Measurements from ENCODE around the gene MOBP.

The MOBP gene

GRCh38 chr3:39501968-39502837 lies 34.7 kb downstream of the MOBP start:
- FAIRE-seq (no peak), DNase-seq (ENCODE audit: insufficient read length) (no peak)
- TF ChIP-seq POLR2AphosphoS5 (IDR thresholded peaks at IDR 0.05; ENCODE audit: low read depth, low read length) (no peak), POLR2A (IDR thresholded peaks at IDR 0.05; ENCODE audit: low read depth, low read length) (no peak), TAF1 (IDR thresholded peaks at IDR 0.05; ENCODE audit: borderline replicate concordance, low read depth, low read length) (no peak)

DNA sequence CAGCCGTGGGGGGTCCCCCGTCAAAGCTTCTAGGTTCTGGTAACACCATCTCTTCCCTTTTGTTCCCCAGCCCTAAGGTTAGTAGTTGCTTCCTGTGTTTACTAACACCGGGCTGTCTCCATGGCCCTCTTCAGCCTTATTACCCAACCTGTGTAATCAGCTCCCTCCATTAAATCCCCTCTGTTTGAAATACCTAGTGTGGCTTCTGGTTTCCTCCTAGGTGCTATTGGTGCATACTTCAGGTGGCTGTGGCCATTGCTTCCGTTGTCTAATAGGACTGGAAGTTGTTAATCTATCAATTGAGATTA lies 35.3 kb downstream of the MOBP start:
- DNase-seq (ENCODE audit: insufficient read length) = no peak
- TF ChIP-seq TAF1 (IDR thresholded peaks at IDR 0.05; ENCODE audit: borderline replicate concordance, low read depth, low read length) (no peak), POLR2A (IDR thresholded peaks at IDR 0.05; ENCODE audit: low read depth, low read length) (no peak), POLR2AphosphoS5 (IDR thresholded peaks at IDR 0.05; ENCODE audit: low read depth, low read length) (no peak)
- FAIRE-seq = no peak

GRCh38 chr3:39505866-39506742 lies 38.6 kb downstream of the MOBP start:
- no peak for TF ChIP-seq POLR2A (IDR thresholded peaks at IDR 0.05; ENCODE audit: low read depth, low read length)
- no peak for TF ChIP-seq POLR2AphosphoS5 (IDR thresholded peaks at IDR 0.05; ENCODE audit: low read depth, low read length)
- no peak for TF ChIP-seq TAF1 (IDR thresholded peaks at IDR 0.05; ENCODE audit: borderline replicate concordance, low read depth, low read length)
- DNase-seq (ENCODE audit: insufficient read length) (no peak), FAIRE-seq (no peak)

DNA sequence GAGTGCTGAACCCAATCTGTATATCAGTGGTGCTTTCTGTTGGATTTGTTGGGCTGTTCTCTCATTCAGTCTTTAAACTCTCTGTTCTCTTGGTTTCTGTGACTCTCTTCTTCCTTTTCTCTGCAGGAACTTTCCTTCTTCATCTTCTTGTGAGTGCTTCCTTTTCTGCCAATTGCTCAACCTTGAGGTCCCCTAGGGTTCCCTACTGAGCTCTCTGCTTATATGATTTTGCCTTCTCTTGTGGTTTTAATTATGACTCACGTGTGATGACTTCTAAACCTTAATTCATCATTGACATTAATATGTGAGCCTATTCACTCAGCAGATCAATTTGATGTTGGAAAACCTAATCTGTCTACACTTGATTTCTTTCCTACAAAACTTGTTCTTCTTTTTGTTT lies 39.4 kb downstream of the MOBP start:
- FAIRE-seq (no peak), DNase-seq (ENCODE audit: insufficient read length) (no peak)
- no peak for TF ChIP-seq TAF1 (IDR thresholded peaks at IDR 0.05; ENCODE audit: borderline replicate concordance, low read depth, low read length)
- no peak for TF ChIP-seq POLR2A (IDR thresholded peaks at IDR 0.05; ENCODE audit: low read depth, low read length)
- no peak for TF ChIP-seq POLR2AphosphoS5 (IDR thresholded peaks at IDR 0.05; ENCODE audit: low read depth, low read length)

GRCh38 chr3:39513791-39514369 lies 46.4 kb downstream of the MOBP start:
- no peak for DNase-seq (ENCODE audit: insufficient read length)
- FAIRE-seq = no peak
- no peak for TF ChIP-seq POLR2A (IDR thresholded peaks at IDR 0.05; ENCODE audit: low read depth, low read length)
- no peak for TF ChIP-seq POLR2AphosphoS5 (IDR thresholded peaks at IDR 0.05; ENCODE audit: low read depth, low read length)
- TF ChIP-seq TAF1 (IDR thresholded peaks at IDR 0.05; ENCODE audit: borderline replicate concordance, low read depth, low read length) = no peak

- no peak for TF ChIP-seq POLR2AphosphoS5 (IDR thresholded peaks at IDR 0.05; ENCODE audit: low read depth, low read length)
- no peak for FAIRE-seq
- no peak for DNase-seq (ENCODE audit: insufficient read length)
These were observed 48.4 kb downstream of the MOBP start for GRCh38 chr3:39515681-39516441.

GRCh38 chr3:39519103-39519502 lies 51.6 kb downstream of the MOBP start:
- no peak for FAIRE-seq
- TF ChIP-seq POLR2AphosphoS5 (IDR thresholded peaks at IDR 0.05; ENCODE audit: low read depth, low read length) = no peak
- no peak for TF ChIP-seq TAF1 (IDR thresholded peaks at IDR 0.05; ENCODE audit: borderline replicate concordance, low read depth, low read length)
- TF ChIP-seq POLR2A (IDR thresholded peaks at IDR 0.05; ENCODE audit: low read depth, low read length) = no peak
- no peak for DNase-seq (ENCODE audit: insufficient read length)

DNA sequence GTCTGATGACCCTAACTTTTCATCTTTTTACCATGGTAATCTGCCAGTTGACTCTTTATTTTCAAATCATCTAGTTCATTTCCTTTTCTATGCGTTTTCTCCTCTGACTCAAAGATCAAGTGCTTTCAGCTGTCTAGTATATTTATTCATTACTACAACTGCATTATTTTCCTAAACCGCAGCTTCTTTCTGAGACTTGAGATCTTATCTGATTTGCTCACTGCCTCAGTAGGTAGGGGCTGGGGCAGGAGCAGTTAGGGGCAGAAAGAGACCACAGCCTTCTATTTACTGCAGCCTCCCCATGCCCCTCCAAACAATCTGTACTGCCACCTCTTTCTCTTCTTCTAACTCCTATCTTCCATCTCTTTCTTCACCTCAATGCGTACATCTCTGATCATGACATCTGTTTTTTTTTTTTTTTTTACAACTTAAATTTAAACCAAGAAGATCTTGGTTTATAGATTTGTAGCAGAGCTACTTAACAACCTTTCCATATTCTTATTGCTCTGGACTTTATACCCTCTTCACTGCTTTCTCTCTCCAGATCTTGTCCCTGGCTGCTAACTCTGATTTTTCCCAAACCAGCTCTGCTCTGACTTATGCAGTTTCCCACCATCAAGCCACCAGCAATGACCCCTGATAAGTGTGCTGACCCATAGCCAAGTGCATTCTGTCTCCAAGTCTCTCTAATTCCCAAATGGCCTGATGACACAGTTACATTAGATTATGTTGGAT lies 52.2 kb downstream of the MOBP start:
- no peak for DNase-seq (ENCODE audit: insufficient read length)
- TF ChIP-seq TAF1 (IDR thresholded peaks at IDR 0.05; ENCODE audit: borderline replicate concordance, low read depth, low read length) (no peak), POLR2A (IDR thresholded peaks at IDR 0.05; ENCODE audit: low read depth, low read length) (no peak), POLR2AphosphoS5 (IDR thresholded peaks at IDR 0.05; ENCODE audit: low read depth, low read length) (no peak)
- FAIRE-seq = no peak

DNA sequence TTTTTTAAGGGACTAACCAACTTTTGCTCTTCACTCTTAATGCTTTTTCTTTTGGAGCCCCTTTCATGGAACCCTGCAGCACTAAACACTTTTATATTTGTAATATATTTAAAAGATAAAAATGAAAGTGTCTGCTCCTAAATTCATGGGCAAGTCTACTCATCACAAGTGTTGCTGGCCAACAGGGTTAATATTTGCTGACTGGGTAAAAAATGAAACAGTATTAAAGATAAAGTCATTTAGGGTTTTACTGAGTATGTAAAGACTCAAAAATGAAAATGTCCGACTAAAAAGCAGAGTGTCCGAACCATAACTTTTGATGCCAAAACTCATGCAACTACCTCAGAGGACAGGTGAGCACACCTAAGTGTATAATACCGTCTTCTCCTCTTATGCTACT lies 54.0 kb downstream of the MOBP start:
- TF ChIP-seq TAF1 (IDR thresholded peaks at IDR 0.05; ENCODE audit: borderline replicate concordance, low read depth, low read length) = no peak
- no peak for TF ChIP-seq POLR2AphosphoS5 (IDR thresholded peaks at IDR 0.05; ENCODE audit: low read depth, low read length)
- no peak for TF ChIP-seq POLR2A (IDR thresholded peaks at IDR 0.05; ENCODE audit: low read depth, low read length)
- no peak for FAIRE-seq

GRCh38 chr3:39524107-39524506 lies 56.6 kb downstream of the MOBP start:
- FAIRE-seq = no peak
- DNase-seq (ENCODE audit: insufficient read length) = no peak
- TF ChIP-seq TAF1 (IDR thresholded peaks at IDR 0.05; ENCODE audit: borderline replicate concordance, low read depth, low read length) (no peak), POLR2AphosphoS5 (IDR thresholded peaks at IDR 0.05; ENCODE audit: low read depth, low read length) (no peak), POLR2A (IDR thresholded peaks at IDR 0.05; ENCODE audit: low read depth, low read length) (no peak)

More for the DNA sequence above, 54.0 kb downstream of the MOBP start:
- no peak for DNase-seq (ENCODE audit: insufficient read length)

Measured in GM12892 (cell line).